Measurements from ENCODE around the gene CCDC7.

DNA sequence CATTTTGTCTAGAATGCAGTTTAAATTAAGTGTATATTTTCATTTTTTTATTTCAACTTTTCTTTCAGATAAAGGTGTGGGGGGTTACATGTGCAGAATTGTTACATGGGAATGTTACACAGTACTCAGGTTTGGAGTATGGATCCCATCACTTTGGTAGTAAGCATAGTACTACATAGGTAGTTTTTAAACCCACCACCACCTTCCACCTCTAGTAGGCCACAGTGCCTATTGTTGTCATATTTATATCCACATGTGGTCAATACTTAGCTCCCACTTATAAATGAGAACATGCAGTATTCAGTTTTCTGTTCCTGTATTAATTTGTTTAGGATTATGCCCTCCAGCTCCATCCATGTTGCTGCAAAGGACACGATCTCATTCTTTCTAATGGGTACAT is 200.6 kb downstream of the CCDC7 start:
- TF ChIP-seq POLR2A (IDR thresholded peaks at IDR 0.05; ENCODE audit: low read depth, low read length) (no peak), TAF1 (IDR thresholded peaks at IDR 0.05; ENCODE audit: borderline replicate concordance, low read depth, low read length) (no peak), POLR2AphosphoS5 (IDR thresholded peaks at IDR 0.05; ENCODE audit: low read depth, low read length) (no peak)

Data from GM12892 (cell line).